Measurements from ENCODE around the gene ARRB1. TPM values are rescaled to one million over a fixed set of nuclear protein-coding genes. Genes with fewer than 3 reads are reported as not detected.
A peak's percentile ranks its signal among the peaks of the same experiment; 100 is the strongest.

Gene ARRB1
- total RNA-seq, 2 experiments from 2014 or later = 26.7 to 27.8 TPM

GRCh38 chr11:75246006-75246670 lies 105.3 kb downstream of the ARRB1 start:
- Mint-ChIP-seq H3K4me3 (no peak overlapping the region), H3K27ac (no peak overlapping the region), H3K27me3 (peaks cover 31% of the 10 kb centered on the region), H3K9me3 (no peaks in the 10 kb centered on the region), H3K4me1 (ENCODE audit: low read depth) (peaks cover 5% of the 10 kb centered on the region), H3K36me3 (ENCODE audit: low read depth) (no peaks in the 10 kb centered on the region)
- CTCF ChIA-PET = no interaction called here
- Histone ChIP-seq H3K4me1 (ENCODE audit: insufficient read depth, low read length) (peaks cover 13% of the 10 kb centered on the region), H3K4me3 (ENCODE audit: low read length) (no peak overlapping the region), H3K36me3 (ENCODE audit: insufficient read depth, low read length) (no peaks in the 10 kb centered on the region), H3K27me3 (ENCODE audit: control insufficient read depth in 1 of 2, insufficient read depth in 2 of 2, low read length in 2 of 2) (peaks cover 11 to 15% of the 10 kb centered on the region in 2 experiments), H3K9me3 (ENCODE audit: control insufficient read depth in 1 of 2, insufficient read depth in 1 of 2, low read length in 2 of 2) (peaks cover 0 to 3% of the 10 kb centered on the region in 2 experiments), H3K27ac (ENCODE audit: low read depth in 1 of 2, low read length in 2 of 2) (no peak overlapping the region)
- POLR2A ChIA-PET = no interaction called here
- no peak for ATAC-seq (ENCODE audit: poor library complexity)
- DNase-seq = peak in 1 of 14 experiments; percentile 17
- TF ChIP-seq CTCF (IDR thresholded peaks at IDR 0.05) = no peak
- intact Hi-C loops (cut with DNase I, micrococcal nuclease) = no loop called here

- peaks cover 16% of the 10 kb centered on the region for H3K4me1 ChIP-seq (ENCODE audit: insufficient read depth, low read length)
- H3K9me3 Mint-ChIP-seq = no peaks in the 10 kb centered on the region
- H3K4me3 Mint-ChIP-seq = no peak overlapping the region
- intact Hi-C loops (cut with DNase I, micrococcal nuclease) = no loop called here
- H3K27ac ChIP-seq (ENCODE audit: low read depth in 1 of 2, low read length in 2 of 2) = no peak overlapping the region
- no peaks in the 10 kb centered on the region for H3K36me3 Mint-ChIP-seq (ENCODE audit: low read depth)
- POLR2A ChIA-PET = interaction anchor here (1.6 kb wide), 1 partner anchor 103 kb away, joined by 4 read pairs; no protein-coding TSS in a partner anchor
- H3K36me3 ChIP-seq (ENCODE audit: insufficient read depth, low read length) = no peaks in the 10 kb centered on the region
- H3K27ac Mint-ChIP-seq = no peak overlapping the region
- H3K9me3 ChIP-seq (ENCODE audit: control insufficient read depth in 1 of 2, insufficient read depth in 1 of 2, low read length in 2 of 2) = peaks cover 0 to 3% of the 10 kb centered on the region in 2 experiments
- H3K4me1 Mint-ChIP-seq (ENCODE audit: low read depth) = peaks cover 5% of the 10 kb centered on the region
- DNase-seq (peak in 1 of 14 experiments; percentile 7), ATAC-seq (ENCODE audit: poor library complexity) (no peak)
- H3K27me3 ChIP-seq (ENCODE audit: control insufficient read depth in 1 of 2, insufficient read depth in 2 of 2, low read length in 2 of 2) = peaks cover 11 to 18% of the 10 kb centered on the region in 2 experiments
- CTCF ChIA-PET = interaction anchor here (0.7 to 1.7 kb wide), 3 partner anchors 12 to 105 kb away, joined by 3 to 6 read pairs (median 4); no protein-coding TSS in a partner anchor
- TF ChIP-seq CTCF (IDR thresholded peaks at IDR 0.05) = no peak
- H3K27me3 Mint-ChIP-seq = peaks cover 32% of the 10 kb centered on the region
- no peak overlapping the region for H3K4me3 ChIP-seq (ENCODE audit: low read length)
Observed at GRCh38 chr11:75245356-75246005, 106.0 kb downstream of the ARRB1 start.

GRCh38 chr11:75244052-75244814 lies 107.2 kb downstream of the ARRB1 start:
- intact Hi-C loops (cut with DNase I, micrococcal nuclease) = no loop called here
- Histone ChIP-seq H3K27me3 (ENCODE audit: control insufficient read depth in 1 of 2, insufficient read depth in 2 of 2, low read length in 2 of 2) (peaks cover 23 to 28% of the 10 kb centered on the region in 2 experiments), H3K36me3 (ENCODE audit: insufficient read depth, low read length) (no peaks in the 10 kb centered on the region), H3K27ac (ENCODE audit: low read depth in 1 of 2, low read length in 2 of 2) (no peak overlapping the region), H3K4me1 (ENCODE audit: insufficient read depth, low read length) (peaks cover 22% of the 10 kb centered on the region), H3K9me3 (ENCODE audit: control insufficient read depth in 1 of 2, insufficient read depth in 1 of 2, low read length in 2 of 2) (peaks cover 0 to 3% of the 10 kb centered on the region in 2 experiments), H3K4me3 (ENCODE audit: low read length) (no peak overlapping the region)
- H3K4me1 Mint-ChIP-seq (ENCODE audit: low read depth) = peaks cover 5% of the 10 kb centered on the region
- no peak for TF ChIP-seq CTCF (IDR thresholded peaks at IDR 0.05)
- H3K36me3 Mint-ChIP-seq (ENCODE audit: low read depth) = no peaks in the 10 kb centered on the region
- DNase-seq (peak in 1 of 14 experiments; percentile 25), ATAC-seq (ENCODE audit: poor library complexity) (no peak)
- ChIA-PET POLR2A (interaction anchor here (1.6 kb wide), 1 partner anchor 101 kb away, joined by 4 read pairs; no protein-coding TSS in a partner anchor), CTCF (interaction anchor here (0.7 to 1.7 kb wide), 3 partner anchors 13 to 104 kb away, joined by 3 to 6 read pairs (median 4); no protein-coding TSS in a partner anchor)
- H3K4me3 Mint-ChIP-seq = peak overlapping the region; percentile 42
- H3K27me3 Mint-ChIP-seq = peaks cover 44% of the 10 kb centered on the region
- no peak overlapping the region for H3K27ac Mint-ChIP-seq
- H3K9me3 Mint-ChIP-seq = no peaks in the 10 kb centered on the region

Measured in CD4-positive, alpha-beta T cell (primary cell).